B cell (primary cell): ENCODE data around the gene LDHA.

Experiments
- CTCF ChIP-seq: fragments of 200-600 bp; IDR thresholded peaks from one replicate; pipeline ENCODE4 v1.8.0; 2022; ENCODE audit warnings: antibody characterized with exemption, mild to moderate bottlenecking
- EZH2 ChIP-seq: IDR thresholded peaks from 2 replicates; pipeline ENCODE4 v1.6.1; 2012; ENCODE audit warnings: borderline replicate concordance, low read depth, mild to moderate bottlenecking, moderate library complexity, low read length; ENCODE audit not compliant: insufficient read depth, poor library complexity, severe bottlenecking

GRCh38 chr11:18408558-18409291, 14.4 kb downstream of the LDHA start:
- TF ChIP-seq CTCF (no peak), EZH2 (no peak)
